ENCODE data around the gene ONECUT3.
A peak's percentile ranks its signal among the peaks of the same experiment; 100 is the strongest.

ONECUT3 gene

GRCh38 chr19:1739960-1740629, 13.2 kb upstream of the ONECUT3 start:
- no peak for DNase-seq (ENCODE audit: low spot score)

GRCh38 chr19:1742989-1743696, 10.2 kb upstream of the ONECUT3 start:
- DNase-seq (ENCODE audit: low spot score): no peak

- DNase-seq (ENCODE audit: low spot score): no peak
Measured at GRCh38 chr19:1744133-1744665, 9.1 kb upstream of the ONECUT3 start.

DNA sequence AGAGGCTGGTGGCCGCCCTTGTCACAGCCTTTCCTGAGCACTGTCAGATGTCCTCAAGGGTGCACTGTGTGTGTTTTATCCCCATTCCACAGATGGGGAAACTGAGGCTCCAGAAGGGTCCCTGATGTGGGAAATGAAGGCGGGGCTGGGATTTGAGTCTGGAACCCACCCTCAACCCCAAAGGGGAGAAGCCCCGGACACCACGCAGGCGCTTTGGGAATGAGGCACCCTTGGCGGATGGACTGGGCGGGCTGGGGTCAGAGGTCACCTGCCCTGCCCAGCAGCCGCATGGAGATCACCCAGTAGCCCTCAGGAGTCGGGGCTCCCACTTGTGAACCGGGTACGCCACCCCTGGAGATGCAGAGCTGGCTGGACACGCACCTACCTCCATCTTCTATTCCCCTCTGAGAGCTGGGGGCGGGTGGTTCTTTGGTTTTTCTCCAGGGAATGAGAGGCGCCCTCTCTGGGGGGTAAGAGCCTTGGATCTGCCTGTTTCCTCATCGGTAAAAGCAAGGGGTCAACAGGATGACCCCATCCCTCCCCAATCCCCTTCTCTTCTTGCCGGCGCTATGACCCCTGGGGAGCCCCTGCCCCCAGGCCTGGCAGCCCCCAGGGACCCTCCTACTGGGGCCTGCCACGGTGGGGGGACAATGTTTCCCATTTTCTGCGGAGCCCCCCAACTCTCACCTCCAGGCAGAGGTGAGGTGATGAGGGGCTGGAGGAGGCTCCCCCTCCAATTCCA, 8.3 kb upstream of the ONECUT3 start:
- DNase-seq (ENCODE audit: low spot score): no peak

DNA sequence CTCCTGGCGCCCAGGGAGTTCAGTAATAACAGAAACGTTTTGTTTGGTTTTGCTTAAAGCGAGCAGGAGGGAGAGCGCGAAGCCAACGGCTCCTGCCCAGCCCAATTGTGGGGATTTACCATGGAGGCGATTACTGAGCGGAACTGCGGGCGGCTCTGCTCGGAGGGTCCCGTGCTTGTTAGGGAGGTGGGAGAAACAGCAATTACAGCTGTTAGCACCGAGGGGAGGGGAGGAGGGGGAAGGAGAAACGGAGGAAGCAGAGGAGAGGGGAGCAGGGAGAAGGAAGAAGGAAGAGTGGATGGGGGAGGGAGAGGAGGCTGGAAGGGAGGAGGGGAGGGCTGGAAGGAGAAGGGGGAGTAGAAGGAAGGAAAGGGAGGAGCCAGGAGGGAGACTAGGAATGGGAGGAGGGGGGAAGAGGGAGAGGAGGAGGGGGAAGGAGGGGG, 7.7 kb upstream of the ONECUT3 start:
- no peak for DNase-seq (ENCODE audit: low spot score)

- DNase-seq (ENCODE audit: low spot score): peak; percentile 22
Measured at GRCh38 chr19:1746401-1747284, 6.7 kb upstream of the ONECUT3 start.

GRCh38 chr19:1747285-1748114, 5.8 kb upstream of the ONECUT3 start:
- DNase-seq (ENCODE audit: low spot score): peak; percentile 95

GRCh38 chr19:1748115-1748872, 5.0 kb upstream of the ONECUT3 start:
- DNase-seq (ENCODE audit: low spot score): peak; percentile 83

- DNase-seq (ENCODE audit: low spot score): no peak
Measured at GRCh38 chr19:1748873-1749341, 4.4 kb upstream of the ONECUT3 start.

GRCh38 chr19:1749373-1750342, 3.6 kb upstream of the ONECUT3 start:
- DNase-seq (ENCODE audit: low spot score): no peak

- no peak for DNase-seq (ENCODE audit: low spot score)
Measured at GRCh38 chr19:1750343-1751021, 2.8 kb upstream of the ONECUT3 start.

GRCh38 chr19:1751367-1752008, 1.8 kb upstream of the ONECUT3 start:
- DNase-seq (ENCODE audit: low spot score): no peak

DNA sequence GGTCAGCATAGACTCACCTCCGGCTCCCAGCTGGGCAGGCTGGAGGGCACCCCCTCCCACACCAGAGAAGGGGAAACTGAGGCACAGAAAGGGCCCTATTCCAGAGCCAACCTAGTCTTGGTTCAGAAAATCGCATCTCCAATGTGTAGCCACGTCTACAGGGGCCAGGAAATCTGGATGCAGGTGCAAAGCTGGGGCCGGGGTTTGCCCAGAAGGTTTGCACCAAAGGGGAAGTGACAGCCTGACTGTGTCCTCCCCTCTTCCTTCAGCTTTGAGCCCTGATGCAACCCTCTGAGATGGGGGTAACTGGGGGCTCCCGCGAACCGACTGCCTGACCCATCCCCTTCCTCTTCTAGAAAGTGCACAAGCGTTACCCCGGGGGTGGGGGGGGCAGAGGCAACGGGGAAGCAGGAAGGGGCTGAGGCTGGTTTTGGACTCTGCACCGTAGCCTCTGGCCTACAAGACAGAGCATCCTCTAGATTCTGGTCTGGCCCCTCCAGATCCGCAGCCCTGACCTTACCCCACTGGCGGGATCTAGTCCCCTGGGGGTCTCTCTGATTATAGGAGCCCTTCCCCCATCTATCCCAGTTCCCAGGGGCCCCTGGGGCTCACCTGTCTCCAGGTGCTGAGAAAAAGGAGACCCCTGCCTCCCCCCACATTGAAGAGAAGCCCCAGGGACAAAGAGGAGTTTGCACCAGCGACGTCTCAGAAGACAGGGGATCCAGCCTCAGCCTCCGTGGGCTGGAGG, 1.1 kb upstream of the ONECUT3 start:
- no peak for DNase-seq (ENCODE audit: low spot score)

DNA sequence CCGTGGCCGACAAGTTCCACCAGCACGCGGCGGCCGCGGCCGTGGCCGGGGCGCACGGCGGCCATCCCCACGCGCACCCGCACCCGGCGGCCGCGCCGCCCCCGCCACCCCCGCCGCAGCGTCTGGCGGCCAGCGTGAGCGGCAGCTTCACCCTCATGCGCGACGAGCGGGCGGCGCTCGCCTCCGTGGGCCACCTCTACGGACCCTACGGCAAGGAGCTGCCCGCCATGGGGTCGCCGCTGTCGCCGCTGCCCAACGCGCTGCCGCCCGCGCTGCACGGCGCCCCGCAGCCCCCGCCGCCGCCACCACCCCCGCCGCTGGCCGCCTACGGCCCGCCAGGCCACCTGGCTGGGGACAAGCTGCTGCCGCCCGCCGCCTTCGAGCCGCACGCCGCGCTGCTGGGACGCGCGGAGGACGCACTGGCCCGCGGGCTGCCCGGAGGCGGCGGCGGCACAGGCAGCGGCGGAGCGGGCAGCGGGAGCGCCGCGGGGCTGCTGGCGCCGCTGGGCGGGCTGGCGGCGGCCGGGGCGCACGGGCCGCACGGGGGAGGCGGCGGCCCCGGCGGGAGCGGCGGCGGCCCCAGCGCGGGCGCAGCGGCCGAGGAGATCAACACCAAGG, 821 bp downstream of the ONECUT3 start:
- DNase-seq (ENCODE audit: low spot score): no peak

DNA sequence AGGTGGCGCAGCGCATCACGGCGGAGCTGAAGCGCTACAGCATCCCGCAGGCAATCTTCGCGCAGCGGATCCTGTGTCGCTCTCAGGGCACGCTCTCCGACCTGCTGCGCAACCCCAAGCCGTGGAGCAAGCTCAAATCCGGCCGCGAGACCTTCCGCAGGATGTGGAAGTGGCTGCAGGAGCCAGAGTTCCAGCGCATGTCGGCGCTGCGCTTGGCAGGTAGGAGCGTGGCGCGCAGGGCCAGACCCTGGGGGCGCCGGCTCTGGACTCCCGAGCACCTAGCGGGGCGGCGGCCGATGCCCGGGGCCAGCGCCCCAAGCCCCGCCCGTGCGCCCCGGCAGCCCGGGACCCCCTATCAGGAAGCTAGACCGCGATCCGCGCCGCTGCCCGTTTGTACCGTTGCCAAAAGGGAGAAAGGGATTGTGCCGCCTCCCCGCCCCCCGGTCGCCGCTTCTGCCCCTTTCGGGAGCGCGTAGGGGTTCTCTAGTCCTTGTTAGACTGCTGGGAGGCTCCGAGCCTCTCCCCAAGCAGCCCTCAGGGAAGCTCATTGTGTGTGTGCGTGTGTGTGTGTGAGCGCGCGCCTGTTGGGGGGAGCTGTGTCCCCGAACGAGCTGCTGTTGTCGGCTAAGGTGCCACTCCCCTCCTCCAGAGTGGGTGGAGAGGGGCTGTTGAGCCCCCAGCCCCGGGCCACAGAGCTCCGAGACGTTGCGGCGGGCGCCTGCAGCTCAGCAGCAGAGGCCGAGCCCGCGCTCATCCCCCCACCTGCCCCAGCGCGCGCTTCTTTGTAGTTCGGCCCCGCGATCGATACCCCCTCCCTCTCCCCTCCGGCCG, 1.5 kb downstream of the ONECUT3 start:
- no peak for DNase-seq (ENCODE audit: low spot score)

All from LoVo (cell line).